ENCODE measurements around the gene MBTD1.

The MBTD1 gene

DNA sequence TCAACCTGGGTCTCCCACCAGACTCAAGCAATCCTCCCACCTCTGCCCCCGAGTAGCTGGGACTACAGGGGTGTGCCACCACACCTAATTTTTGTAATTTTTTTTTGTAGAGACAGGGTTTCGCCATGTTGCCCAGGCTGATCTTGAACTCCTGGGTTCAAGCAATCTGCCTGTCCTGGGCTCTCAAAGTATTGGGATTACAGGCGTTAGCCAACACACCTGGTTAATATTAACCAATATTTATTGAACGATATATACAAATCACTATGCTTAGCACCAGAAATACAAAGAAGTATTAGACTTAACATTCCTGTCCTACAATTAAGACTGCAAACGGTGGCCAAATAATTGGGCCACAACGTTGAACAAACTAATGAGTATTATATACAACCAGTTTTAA, 4.2 kb downstream of the MBTD1 start:
- no peak overlapping the region for H3K4me3 ChIP-seq (ENCODE audit: low read depth, low read length)
- DNase-seq (ENCODE audit: low read depth) = no peak
- TF ChIP-seq, protein P1, sequence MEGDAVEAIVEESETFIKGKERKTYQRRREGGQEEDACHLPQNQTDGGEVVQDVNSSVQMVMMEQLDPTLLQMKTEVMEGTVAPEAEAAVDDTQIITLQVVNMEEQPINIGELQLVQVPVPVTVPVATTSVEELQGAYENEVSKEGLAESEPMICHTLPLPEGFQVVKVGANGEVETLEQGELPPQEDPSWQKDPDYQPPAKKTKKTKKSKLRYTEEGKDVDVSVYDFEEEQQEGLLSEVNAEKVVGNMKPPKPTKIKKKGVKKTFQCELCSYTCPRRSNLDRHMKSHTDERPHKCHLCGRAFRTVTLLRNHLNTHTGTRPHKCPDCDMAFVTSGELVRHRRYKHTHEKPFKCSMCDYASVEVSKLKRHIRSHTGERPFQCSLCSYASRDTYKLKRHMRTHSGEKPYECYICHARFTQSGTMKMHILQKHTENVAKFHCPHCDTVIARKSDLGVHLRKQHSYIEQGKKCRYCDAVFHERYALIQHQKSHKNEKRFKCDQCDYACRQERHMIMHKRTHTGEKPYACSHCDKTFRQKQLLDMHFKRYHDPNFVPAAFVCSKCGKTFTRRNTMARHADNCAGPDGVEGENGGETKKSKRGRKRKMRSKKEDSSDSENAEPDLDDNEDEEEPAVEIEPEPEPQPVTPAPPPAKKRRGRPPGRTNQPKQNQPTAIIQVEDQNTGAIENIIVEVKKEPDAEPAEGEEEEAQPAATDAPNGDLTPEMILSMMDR (IDR thresholded peaks at IDR 0.05; ENCODE audit: low read depth, low read length, missing control alignments) = no peak

DNA sequence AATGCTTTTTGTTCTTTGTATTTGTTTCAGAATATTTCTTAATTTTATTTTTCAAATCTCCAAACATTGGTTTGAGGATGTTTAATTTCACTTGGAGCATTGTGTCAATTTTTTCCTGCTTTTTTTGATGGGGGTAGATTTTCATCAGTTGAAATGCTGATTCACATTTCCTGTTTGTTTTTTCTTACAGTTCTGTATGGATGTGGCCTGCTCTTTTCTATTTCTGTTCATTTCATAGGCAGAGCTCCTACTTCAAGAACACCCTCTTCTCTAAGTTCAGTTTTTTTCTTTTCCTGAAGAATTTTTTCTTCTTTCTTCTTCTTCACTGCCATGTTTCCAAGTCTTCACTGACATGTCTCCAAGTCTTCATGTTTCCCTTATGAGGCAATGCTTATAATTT, 8.8 kb downstream of the MBTD1 start:
- DNase-seq (ENCODE audit: low read depth) = no peak
- H3K4me3 ChIP-seq (ENCODE audit: low read depth, low read length) = no peak overlapping the region
- TF ChIP-seq, protein P1 (IDR thresholded peaks at IDR 0.05; ENCODE audit: low read depth, low read length, missing control alignments) = no peak

DNA sequence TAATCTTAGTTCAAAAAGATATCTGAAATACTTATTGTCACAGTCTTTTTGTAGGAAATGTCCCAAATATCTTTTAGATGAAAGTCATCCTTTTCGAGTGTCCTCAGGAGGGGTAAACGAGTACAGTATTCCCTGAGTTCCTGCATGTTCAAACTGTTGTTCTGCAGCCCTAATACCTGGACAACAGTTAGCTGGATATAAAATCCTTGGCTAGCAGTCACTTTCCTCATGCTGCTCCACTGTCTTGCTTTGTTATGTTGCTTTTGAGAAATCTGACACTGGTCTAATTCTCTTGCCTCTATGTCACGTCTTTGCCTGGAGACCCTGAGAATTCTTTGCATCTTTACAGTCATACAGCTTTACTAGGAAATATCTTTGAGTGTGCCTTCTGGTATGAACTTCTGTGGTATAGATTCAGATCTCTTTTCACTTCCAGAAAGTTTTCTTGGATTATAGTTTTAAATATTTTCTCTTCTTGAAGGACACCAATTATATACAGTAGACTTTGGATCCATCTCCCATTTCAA, 9.5 kb downstream of the MBTD1 start:
- TF ChIP-seq, protein P1 (IDR thresholded peaks at IDR 0.05; ENCODE audit: low read depth, low read length, missing control alignments) = no peak
- no peak for DNase-seq (ENCODE audit: low read depth)
- H3K4me3 ChIP-seq (ENCODE audit: low read depth, low read length) = no peak overlapping the region

- TF ChIP-seq, protein P1 (IDR thresholded peaks at IDR 0.05; ENCODE audit: low read depth, low read length, missing control alignments) = no peak
- DNase-seq (ENCODE audit: low read depth) = no peak
- H3K4me3 ChIP-seq (ENCODE audit: low read depth, low read length) = no peak overlapping the region
These were observed 14.3 kb downstream of the MBTD1 start for GRCh38 chr17:51245535-51245934.

DNA sequence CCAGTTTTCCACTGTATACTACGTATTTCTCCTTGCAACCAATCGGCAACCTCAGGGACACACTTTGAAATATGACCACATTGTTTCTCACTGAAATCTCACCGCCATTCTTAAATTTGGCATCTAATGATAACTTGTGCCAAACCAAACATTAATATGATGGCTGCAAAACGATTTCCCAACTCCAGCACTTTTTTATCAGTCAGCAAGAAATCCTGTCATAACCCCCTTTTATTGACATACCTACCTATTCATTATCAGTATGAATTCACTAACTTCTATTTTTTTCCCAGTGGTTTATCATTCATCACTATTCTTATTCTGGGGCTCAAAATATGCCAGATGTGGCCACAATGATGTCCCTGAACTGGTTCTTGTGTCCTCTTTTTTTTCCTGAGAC, 15.8 kb downstream of the MBTD1 start:
- H3K4me3 ChIP-seq (ENCODE audit: low read depth, low read length) = no peak overlapping the region
- no peak for DNase-seq (ENCODE audit: low read depth)
- TF ChIP-seq, protein P1 (IDR thresholded peaks at IDR 0.05; ENCODE audit: low read depth, low read length, missing control alignments) = no peak

DNA sequence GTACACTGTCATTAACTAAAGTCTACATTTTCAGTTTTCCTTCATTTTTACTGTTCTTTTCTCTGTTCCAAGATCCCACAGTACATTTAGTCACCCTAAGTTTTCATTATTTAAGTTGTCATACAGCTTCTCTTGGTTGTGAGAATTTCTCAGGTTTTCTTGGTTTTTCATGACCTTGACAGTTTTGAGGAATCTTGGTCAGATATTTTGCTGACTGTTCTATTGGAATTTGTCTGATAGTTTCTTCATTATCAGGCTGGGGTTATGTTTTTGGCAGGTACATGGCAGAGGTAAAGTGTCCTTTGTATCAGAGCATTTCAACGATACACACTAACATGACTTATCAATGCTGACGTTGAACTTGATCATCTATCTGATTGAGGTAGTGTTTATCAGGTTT, 19.6 kb downstream of the MBTD1 start:
- TF ChIP-seq, protein P1 (IDR thresholded peaks at IDR 0.05; ENCODE audit: low read depth, low read length, missing control alignments) = no peak
- DNase-seq (ENCODE audit: low read depth) = no peak
- H3K4me3 ChIP-seq (ENCODE audit: low read depth, low read length) = no peak overlapping the region

DNA sequence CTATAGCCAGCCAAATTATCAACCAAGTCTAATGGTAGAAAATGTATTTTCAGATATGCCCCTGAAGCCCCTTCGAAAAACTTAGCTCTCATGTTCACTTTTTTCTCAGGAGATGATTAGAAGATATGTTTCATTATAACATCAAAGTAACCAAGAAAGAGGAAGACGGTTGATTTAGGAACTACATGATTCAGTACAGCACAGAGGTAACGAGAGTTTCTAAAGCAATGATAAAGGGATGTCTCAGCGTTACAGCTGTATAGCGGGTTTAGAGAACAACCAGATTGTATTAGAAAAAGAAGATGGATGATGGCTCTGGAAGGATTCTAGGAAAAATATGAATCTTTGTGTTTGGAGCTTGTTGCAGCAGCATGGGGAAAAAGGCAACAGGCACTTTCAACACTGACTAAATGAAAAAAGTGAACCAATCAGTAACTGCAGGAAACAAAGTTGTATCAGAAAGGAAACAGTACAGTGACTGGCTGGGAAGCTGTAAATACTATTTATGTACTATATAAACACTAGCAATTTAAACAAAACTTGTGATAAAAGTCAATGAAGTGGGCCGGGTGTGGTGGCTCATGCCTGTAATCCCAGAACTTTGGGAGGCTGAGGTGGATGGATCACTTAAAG, 21.5 kb downstream of the MBTD1 start:
- no peak for DNase-seq (ENCODE audit: low read depth)
- H3K4me3 ChIP-seq (ENCODE audit: low read depth, low read length) = no peak overlapping the region; the same call in 1 of the 2 replicates
- TF ChIP-seq, protein P1 (IDR thresholded peaks at IDR 0.05; ENCODE audit: low read depth, low read length, missing control alignments) = no peak

Data from GM12864 (cell line).